ENCODE data around the gene CALD1.

- TF ChIP-seq CTCF (IDR thresholded peaks at IDR 0.05; ENCODE audit: borderline replicate concordance, extremely low read depth, low read length, poor library complexity, severe bottlenecking) (no peak), EZH2 (IDR thresholded peaks at IDR 0.05; ENCODE audit: borderline replicate concordance, low read depth, low read length, severe bottlenecking) (no peak)
These were observed 5.3 kb upstream of the CALD1 start for GRCh38 chr7:134774119-134774518.

Measured in DND-41 (cell line).